IMR-90 (cell line): ENCODE measurements around the gene HRH3. TPM values are rescaled to one million over a fixed set of nuclear protein-coding genes. Genes with fewer than 3 reads are reported as not detected.

Experiments
- ATAC-seq: fragments of 200-7000 bp; cut with Tn5 transposase; 2 replicates; pipeline ENCODE4 v1.9.1; 2020; ENCODE audit warnings: low read depth, mild to moderate bottlenecking, moderate library complexity
- BruUV-seq: library from RNA; stranded (reverse); fragments of 400-500 nt; replicated peaks from 2 replicates; lab custom pipeline; 2021; lab: Mats Ljungman, UMichigan
- CTCF ChIA-PET: fragments of 300-600 bp; formaldehyde crosslinking; extraction: SDS; loops from one replicate; lab custom pipeline; 2021; ENCODE audit warnings: antibody characterized with exemption; lab: Yijun Ruan, JAX
- POLR2A ChIA-PET: fragments of 300-600 bp; sonication (Branson Sonifier 250); formaldehyde crosslinking; loops from one replicate; lab custom pipeline; 2022; ENCODE audit warnings: antibody characterized with exemption; ENCODE audit not compliant: unreplicated experiment; lab: Charles Lee
- DNase-seq: peaks from one replicate; pipeline ENCODE4 v3.0.0; 2013
- H2AFZ ChIP-seq: replicated peaks from 2 replicates; pipeline ENCODE3; 2013; ENCODE audit warnings: low read length, mild to moderate bottlenecking; ENCODE audit not compliant: poor library complexity
- H2AK5ac ChIP-seq: 2 replicates; pipeline ENCODE4 v1.6.1; 2013; ENCODE audit warnings: low read depth, low read length, inconsistent platforms
- H2AK9ac ChIP-seq: replicated peaks from 2 replicates; pipeline ENCODE3; 2013; ENCODE audit warnings: mild to moderate bottlenecking, low read depth, low read length, moderate library complexity; ENCODE audit not compliant: poor library complexity
- H2BK120ac ChIP-seq: 2 replicates; pipeline ENCODE4 v1.6.1; 2013; ENCODE audit warnings: low read depth, low read length, inconsistent platforms
- H2BK15ac ChIP-seq: 3 replicates; pipeline ENCODE4 v1.6.1; 2013; ENCODE audit warnings: low read depth, low read length, inconsistent platforms
- H2BK20ac ChIP-seq: 2 replicates; pipeline ENCODE4 v1.6.1; 2013; ENCODE audit warnings: low read depth, mild to moderate bottlenecking, inconsistent platforms, low read length, moderate library complexity
- H2BK5ac ChIP-seq: 2 replicates; pipeline ENCODE4 v1.6.1; 2013; ENCODE audit warnings: mild to moderate bottlenecking, low read depth, low read length, inconsistent platforms; ENCODE audit not compliant: poor library complexity, severe bottlenecking
- H3K14ac ChIP-seq: replicated peaks from 2 replicates; pipeline ENCODE4 v1.6.1; 2013; ENCODE audit warnings: low read depth, low read length, inconsistent platforms
- H3K18ac ChIP-seq: 2 replicates; pipeline ENCODE4 v1.6.1; 2013; ENCODE audit warnings: low read depth, low read length, control low read depth
- H3K23ac ChIP-seq: 2 replicates; pipeline ENCODE4 v1.6.1; 2013; ENCODE audit warnings: low read depth, low read length, inconsistent platforms
- H3K27ac ChIP-seq: 2 replicates; pipeline ENCODE4 v1.5.1; 2013; ENCODE audit warnings: mild to moderate bottlenecking, control low read depth, low read length; ENCODE audit not compliant: insufficient read depth
- H3K27me3 ChIP-seq: 2 replicates; pipeline ENCODE4 v1.6.1; 2013; ENCODE audit warnings: low read length; ENCODE audit not compliant: control insufficient read depth, insufficient read depth
- H3K36me3 ChIP-seq: 2 replicates; pipeline ENCODE4 v1.6.1; 2013; ENCODE audit warnings: low read length, mixed read lengths; ENCODE audit not compliant: control insufficient read depth, insufficient read depth
- H3K4ac ChIP-seq: 2 replicates; pipeline ENCODE4 v1.6.1; 2013; ENCODE audit warnings: low read depth, low read length, inconsistent platforms
- H3K4me1 ChIP-seq: 2 replicates; pipeline ENCODE4 v1.6.1; 2013; ENCODE audit warnings: low read length, mixed read lengths; ENCODE audit not compliant: control insufficient read depth, insufficient read depth
- H3K4me2 ChIP-seq: 2 replicates; pipeline ENCODE4 v1.6.1; 2013; ENCODE audit warnings: low read depth, mild to moderate bottlenecking, control low read depth, low read length, moderate library complexity
- H3K4me3 ChIP-seq: 2 replicates; pipeline ENCODE4 v1.5.1; 2013; ENCODE audit warnings: low read depth, mild to moderate bottlenecking, control low read depth, low read length, moderate library complexity; ENCODE audit not compliant: insufficient read depth
- H3K56ac ChIP-seq: 2 replicates; pipeline ENCODE4 v1.6.1; 2013; ENCODE audit warnings: low read length, inconsistent platforms; ENCODE audit not compliant: insufficient read depth; ENCODE audit errors: extremely low read depth
- H3K79me1 ChIP-seq, 2 experiments: 2 replicates each; pipeline ENCODE4 v1.6.1; 2013; ENCODE audit warnings: low read length in 2 of 2, inconsistent platforms in 1 of 2, low read depth in 1 of 2
- H3K9ac ChIP-seq: 2 replicates; pipeline ENCODE4 v1.6.1; 2013; ENCODE audit warnings: low read depth, low read length, control low read depth
- H3K9me1 ChIP-seq: 2 replicates; pipeline ENCODE4 v1.6.1; 2013; ENCODE audit warnings: low read length, inconsistent platforms; ENCODE audit not compliant: insufficient read depth
- H3K9me3 ChIP-seq: 2 replicates; pipeline ENCODE4 v1.6.1; 2013; ENCODE audit warnings: low read length; ENCODE audit not compliant: control insufficient read depth, insufficient read depth
- H4K20me1 ChIP-seq: 2 replicates; pipeline ENCODE4 v1.6.1; 2013; ENCODE audit warnings: low read length, inconsistent platforms; ENCODE audit not compliant: insufficient read depth
- H4K5ac ChIP-seq: 2 replicates; pipeline ENCODE4 v1.6.1; 2013; ENCODE audit warnings: mild to moderate bottlenecking, low read depth, low read length, control low read depth
- H4K8ac ChIP-seq, 2 experiments: 2 replicates each; pipeline ENCODE4 v1.6.1; 2013; ENCODE audit warnings: low read depth in 2 of 2, low read length in 2 of 2, control low read depth in 1 of 2, inconsistent platforms in 1 of 2
- H4K91ac ChIP-seq: 2 replicates; pipeline ENCODE4 v1.6.1; 2013; ENCODE audit warnings: low read depth, low read length, inconsistent platforms; ENCODE audit not compliant: insufficient read depth
- CEBPB ChIP-seq: IDR thresholded peaks from 2 replicates; pipeline ENCODE4 v1.6.1; 2012; ENCODE audit warnings: low read depth, low read length, improper control_type of control experiment
- RCOR1 ChIP-seq: IDR thresholded peaks from 2 replicates; pipeline ENCODE4 v1.6.1; 2012; ENCODE audit warnings: mild to moderate bottlenecking, low read length, improper control_type of control experiment; ENCODE audit not compliant: insufficient replicate concordance
- WGBS, 2 experiments: methylation state at CpG; one replicate each; pipeline versions ENCODE4 v1.1.5 to v1.1.7; 2013; ENCODE audit warnings: missing lambda C conversion rate in 2 of 2; ENCODE audit not compliant: insufficient read length in 1 of 2; ENCODE audit errors: extremely low coverage in 2 of 2; 5-methylcytosine and 5-hydroxymethylcytosine counted together
- dilution Hi-C: fragments of 300-500 bp; cut with HindIII; formaldehyde crosslinking; loops from one replicate; pipeline ENCODE4 v1.14.3; 2018; ENCODE audit warnings: low sequenced_read_pairs; ENCODE audit not compliant: unreplicated experiment
- in situ Hi-C: fragments of 300-500 bp; cut with MboI; formaldehyde crosslinking; loops from 3 replicates; pipeline ENCODE4 v1.14.3; 2019; ENCODE audit warnings: low sequenced_read_pairs, inconsistent platforms, mixed read lengths
- intact Hi-C: fragments of 100-400 bp; cut with micrococcal nuclease; formaldehyde crosslinking; loops from 2 replicates; pipeline ENCODE4 v1.10.0; 2022
- polyA plus RNA-seq, 3 experiments: library from polyadenylated mRNA; depleted of rRNA; stranded (reverse); fragments of >200 nt; gene quantifications; 2 replicates each; pipeline ENCODE4 v1.2.3, GENCODE V29; 2012; ENCODE audit warnings: low replicate concordance in 1 of 3
- total RNA-seq: library from RNA; depleted of rRNA; stranded (reverse); fragments of >200 nt; gene quantifications from 2 replicates; pipeline ENCODE4 v1.2.3, GENCODE V29; 2012

The HRH3 gene
- total and polyA plus RNA-seq, 2 of the 4 experiments (the other 2 are of a cell fraction) = not detected

DNA sequence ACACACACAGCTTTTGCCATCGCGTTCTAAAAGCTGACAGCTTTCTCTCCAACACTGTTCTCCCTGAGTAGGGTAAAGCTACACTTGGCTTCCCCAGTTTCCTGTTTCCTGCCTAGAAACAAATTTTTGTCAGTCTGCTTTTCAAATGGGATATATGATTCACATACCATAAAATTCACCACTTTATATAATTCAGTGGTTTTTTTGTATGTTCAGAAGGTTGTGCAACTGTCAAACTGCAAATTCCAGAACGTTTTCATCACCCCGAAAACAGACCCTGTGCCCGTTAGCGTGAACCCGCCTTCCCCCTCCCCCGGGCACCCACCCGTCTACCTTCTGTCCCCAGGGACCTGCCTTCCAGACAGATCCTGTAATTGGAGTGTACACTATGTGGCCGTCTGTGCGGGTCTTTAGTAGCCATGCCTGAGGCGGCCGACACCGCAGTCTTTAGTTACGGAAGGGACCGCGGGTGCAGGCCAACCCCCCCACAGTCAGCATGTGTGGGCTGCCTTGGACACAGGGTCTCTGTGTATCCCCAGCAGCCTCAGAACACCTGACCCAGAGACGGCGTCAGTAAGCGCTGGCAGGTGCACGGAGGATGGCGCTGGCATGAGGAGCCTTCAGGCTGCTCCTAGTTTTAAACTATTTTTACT, 16.6 kb downstream of the HRH3 start:
- Histone ChIP-seq H3K4ac (no peak overlapping the region), H4K91ac (no peak overlapping the region), H2BK120ac (no peak overlapping the region), H3K9me1 (no peaks in the 10 kb centered on the region), H3K14ac (no peak overlapping the region), H3K9ac (no peak overlapping the region), H3K4me2 (no peak overlapping the region), H3K27me3 (no peaks in the 10 kb centered on the region), H3K9me3 (no peaks in the 10 kb centered on the region), H2BK20ac (no peak overlapping the region), H4K5ac (no peak overlapping the region), H2AK5ac (no peak overlapping the region), H3K18ac (no peak overlapping the region), H4K20me1 (peaks cover 4% of the 10 kb centered on the region; the same call in 1 of the 2 replicates), H3K79me1 (no peaks in the 10 kb centered on the region; a peak in 2 of 4 replicates), H3K56ac (no peak overlapping the region), H3K4me1 (no peaks in the 10 kb centered on the region), H4K8ac (no peak overlapping the region), H2AK9ac (no peak overlapping the region), H2BK15ac (no peak overlapping the region), H2AFZ (no peak overlapping the region), H3K23ac (no peak overlapping the region), H3K4me3 (no peak overlapping the region), H3K36me3 (peaks cover 32% of the 10 kb centered on the region), H3K27ac (no peak overlapping the region), H2BK5ac (no peak overlapping the region)
- BruUV-seq = no TSS peak
- in situ Hi-C loops = no loop called here
- POLR2A ChIA-PET = no interaction called here
- intact Hi-C loops = no loop called here
- dilution Hi-C loops = no loop called here
- CTCF ChIA-PET = no interaction called here
- DNase-seq (no peak), ATAC-seq (no peak)
- TF ChIP-seq RCOR1 (no peak), CEBPB (0 out of 2 replicates have a peak, but pooled peaks have one; percentile 7)
- WGBS, 2 experiments = 80% methylated on average over 9 of the region's 22 CpGs; no CpG with 5 or more reads in 1 of the 2 experiments
